ENCODE measurements around the gene SPACA9. TPM values are rescaled to one million over a fixed set of nuclear protein-coding genes. Genes with fewer than 3 reads are reported as not detected.

The SPACA9 gene
- polyA plus RNA-seq, 10 donors: 2.0 to 4.0 (median 2.7) TPM

DNA sequence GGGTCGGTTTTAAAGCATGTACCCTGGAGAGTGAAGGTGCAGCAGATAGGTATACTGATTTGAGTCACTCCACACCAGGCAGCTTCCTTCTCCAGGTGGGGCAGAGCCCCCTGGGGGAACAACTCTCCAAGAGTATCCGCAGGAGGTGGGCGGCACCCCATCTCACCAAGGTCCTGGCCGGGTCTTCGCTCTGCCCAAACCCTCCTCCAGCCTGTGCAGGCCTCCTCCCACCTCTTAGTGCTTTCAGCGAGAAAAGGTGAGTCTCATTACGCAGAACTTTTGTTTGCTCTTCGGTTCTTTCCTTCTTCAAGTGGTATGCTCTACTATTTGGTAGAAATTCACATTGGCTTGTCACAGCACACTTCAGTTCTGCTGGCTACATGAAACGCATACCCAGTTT lies 13.7 kb downstream of the SPACA9 start:
- no peak for DNase-seq

DNA sequence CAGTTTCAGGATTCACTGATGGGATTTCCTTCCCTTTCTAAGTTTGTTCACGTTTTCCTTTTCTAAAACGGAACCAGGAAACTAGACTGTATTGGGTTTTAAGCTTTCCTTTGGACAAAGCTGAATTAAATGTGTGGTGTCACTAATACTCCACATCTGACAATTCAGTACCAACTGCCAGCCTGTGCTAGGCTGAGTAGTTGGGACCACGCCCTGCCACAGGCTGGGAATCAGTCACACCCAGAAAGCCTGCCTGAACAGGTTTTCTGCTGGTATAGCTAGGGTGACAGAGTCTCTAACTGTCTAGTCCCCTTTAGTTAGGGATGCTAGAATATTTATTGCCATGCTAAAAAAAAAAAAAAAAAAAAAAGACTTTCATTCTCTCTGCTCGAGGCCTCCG lies 15.6 kb downstream of the SPACA9 start:
- peak in 1 of 3 donors; percentile 7 for DNase-seq

DNA sequence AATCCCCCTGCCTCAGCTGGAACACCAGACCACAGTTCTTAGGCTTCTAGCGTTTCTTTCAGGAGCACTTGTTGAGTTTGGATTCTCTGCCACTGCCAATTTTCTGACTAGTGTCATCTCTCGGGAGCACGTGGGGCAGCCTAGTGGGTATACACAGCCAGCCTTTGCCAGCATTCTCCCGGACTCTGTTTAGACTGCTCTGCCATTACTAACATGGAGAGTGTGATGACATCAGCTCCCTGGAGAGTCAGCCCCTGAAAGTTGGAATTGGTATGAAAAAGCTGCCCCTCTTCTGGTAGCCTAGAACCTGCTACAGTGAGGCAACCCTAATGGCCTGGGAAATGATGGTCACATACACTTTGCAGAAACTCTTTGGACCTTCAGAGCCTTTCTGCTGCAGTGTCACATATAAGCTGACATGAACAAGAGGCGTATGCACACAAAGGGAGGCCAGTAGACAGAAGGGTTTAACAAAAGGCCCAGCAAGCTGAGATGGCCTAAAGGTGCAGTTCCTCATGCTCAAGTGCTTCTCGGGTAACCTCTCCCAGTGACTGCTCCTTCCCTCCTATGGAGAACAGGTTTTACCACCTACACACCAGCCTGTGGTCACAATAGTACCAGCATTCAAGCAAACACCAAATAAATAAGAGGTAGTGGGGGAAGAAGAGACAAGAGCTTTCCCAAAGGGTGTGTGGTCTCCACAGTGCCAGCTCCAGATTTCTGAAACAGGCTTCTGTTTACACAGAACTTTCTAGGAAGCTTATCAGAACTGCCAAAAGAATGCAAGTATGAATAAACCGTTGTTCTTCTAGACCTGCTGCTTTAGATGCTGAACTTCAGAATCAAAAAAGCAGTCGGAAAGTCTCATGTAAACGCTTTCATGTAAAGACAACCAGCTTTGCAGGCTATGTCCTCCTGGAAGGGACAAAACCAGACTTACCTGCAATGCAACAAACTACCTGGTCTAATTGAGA lies 16.5 kb downstream of the SPACA9 start:
- no peak for DNase-seq

- no peak for DNase-seq
Observed at GRCh38 chr9:132896264-132896663, 17.6 kb downstream of the SPACA9 start.

- no peak for DNase-seq
Observed at GRCh38 chr9:132896906-132897305, 18.2 kb downstream of the SPACA9 start.

DNA sequence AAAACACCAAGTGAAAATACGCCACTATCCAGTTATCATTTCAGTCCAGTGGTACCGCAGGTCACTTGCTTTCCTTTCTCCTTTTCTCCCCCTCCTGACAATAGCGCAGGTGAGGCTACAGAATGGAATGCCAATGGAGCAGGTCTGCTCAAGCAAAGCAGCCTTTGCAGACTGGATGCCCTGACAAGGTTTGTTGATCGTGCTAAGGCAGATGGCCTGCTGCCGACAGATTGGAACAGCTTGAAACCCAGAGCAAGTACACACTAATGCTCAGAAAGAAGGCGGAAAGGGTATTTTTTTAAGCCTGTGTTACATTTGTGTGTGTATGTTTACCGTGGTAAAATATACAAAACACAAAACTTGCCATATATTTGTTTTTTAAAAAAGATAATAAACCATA lies 19.4 kb downstream of the SPACA9 start:
- no peak for DNase-seq

GRCh38 chr9:132901858-132902831 lies 23.4 kb downstream of the SPACA9 start:
- DNase-seq: peak; percentile 66 to 89 (median 87)

GRCh38 chr9:132903574-132904492 lies 25.1 kb downstream of the SPACA9 start:
- no peak for DNase-seq

GRCh38 chr9:132905726-132906125 lies 27.0 kb downstream of the SPACA9 start:
- DNase-seq: no peak

DNA sequence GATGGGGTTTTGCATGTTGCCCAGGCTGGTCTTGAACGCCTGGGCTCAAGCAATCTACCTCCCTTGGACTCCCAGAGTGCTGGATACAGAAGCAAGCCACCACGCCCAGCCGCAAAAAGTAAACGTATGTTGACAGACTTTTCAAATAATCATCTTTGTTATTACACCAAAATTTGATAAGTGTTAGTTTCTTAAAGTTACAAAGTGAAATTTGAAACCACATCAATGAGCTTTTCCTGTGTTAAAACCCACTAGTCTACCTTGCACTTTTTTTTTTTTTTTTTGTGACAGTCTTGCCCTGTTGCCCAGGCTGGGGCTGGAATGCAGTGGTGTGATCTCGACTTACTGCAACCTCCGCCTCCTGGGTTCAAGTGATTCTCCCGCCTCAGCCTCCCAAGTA lies 29.9 kb downstream of the SPACA9 start:
- DNase-seq: no peak

- no peak for DNase-seq
Observed at GRCh38 chr9:132909311-132909710, 30.6 kb downstream of the SPACA9 start.

DNA sequence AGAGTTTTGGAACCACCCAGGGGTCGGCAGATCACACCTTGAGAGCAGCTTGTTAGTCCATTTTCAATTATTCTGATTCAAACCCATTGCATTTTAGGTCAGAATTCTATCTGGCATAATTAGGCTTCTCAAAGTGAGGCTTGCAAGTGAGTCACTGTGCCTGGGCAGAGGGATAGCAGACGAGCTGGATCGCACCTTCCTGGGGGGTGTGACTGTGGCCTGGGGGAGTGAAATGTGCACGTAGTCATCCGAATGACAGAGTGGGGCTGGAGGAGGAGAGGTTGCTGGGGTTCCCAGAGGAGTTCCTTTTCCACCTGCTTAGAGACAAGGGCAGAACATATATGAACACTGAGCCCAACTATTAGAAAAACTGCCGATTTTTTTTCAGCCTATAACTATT lies 31.7 kb downstream of the SPACA9 start:
- DNase-seq: no peak

DNA sequence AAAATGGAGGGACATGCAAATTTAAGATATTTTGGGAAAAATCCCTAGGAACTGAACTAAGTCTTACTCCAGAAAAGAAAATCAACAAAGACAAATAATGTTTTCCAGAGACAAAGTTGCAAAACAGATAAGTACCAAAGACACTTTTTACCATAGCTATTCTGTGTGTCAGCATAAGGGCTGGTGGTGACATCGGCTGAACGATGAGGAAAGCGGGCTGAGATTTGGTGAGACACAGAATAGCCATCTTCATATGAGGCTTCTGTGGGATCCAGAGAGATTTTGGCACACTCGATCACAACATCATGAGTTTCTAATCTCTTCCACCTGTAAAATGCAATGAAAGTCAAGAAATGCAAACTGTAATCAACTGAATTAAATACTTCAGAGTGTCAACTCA lies 33.4 kb downstream of the SPACA9 start:
- DNase-seq: no peak

DNA sequence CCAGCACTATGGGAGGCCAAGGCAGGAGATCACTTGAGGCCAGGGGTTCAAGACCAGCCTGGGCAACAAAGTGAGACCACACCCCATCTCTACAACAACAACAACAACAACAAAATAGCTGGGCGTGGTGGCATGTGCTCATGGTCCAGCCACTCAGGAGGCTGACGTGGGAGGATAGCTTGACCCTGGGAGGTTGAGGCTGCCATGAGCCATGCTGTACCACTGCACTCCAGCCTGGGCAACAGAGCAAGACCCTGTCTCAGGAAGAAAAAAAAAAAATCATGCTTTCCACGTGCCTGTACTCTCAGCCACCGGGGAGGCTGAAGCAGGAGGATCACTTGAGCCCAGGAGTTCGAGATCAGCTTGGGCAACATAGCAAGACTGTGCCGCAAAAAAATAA lies 36.2 kb downstream of the SPACA9 start:
- DNase-seq: no peak

DNA sequence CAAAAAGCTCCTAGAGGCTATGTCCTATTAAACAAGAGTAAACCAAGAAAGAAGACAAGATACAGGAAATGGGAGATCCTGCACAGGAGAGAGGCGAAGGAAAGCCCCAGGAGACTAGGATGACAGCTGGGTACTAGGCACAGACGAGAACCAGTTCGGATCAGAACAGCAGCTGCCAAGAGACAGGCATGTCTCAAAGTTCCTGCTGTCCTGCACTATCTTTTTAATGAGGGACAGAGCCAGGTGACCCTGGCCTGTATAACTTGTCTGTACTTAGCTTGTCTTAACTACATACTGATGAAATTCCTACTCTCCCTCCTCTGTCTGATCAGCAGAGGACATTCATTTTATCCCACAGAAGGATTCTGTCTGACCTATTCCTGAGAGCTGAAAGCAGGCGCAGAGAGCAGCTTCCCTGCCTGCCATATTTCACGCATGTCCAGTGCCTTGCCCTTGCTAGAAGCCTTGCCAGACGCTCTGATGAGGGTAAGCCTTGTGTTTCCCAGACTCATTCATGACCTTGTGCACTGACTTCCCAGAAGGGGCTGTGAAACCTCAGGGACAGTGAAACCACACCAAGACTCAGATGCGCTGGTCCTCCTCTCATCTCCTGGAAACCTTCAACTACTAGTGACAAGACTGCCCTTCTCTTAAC lies 41.0 kb downstream of the SPACA9 start:
- peak; percentile 21 to 23 (median 22) for DNase-seq

DNA sequence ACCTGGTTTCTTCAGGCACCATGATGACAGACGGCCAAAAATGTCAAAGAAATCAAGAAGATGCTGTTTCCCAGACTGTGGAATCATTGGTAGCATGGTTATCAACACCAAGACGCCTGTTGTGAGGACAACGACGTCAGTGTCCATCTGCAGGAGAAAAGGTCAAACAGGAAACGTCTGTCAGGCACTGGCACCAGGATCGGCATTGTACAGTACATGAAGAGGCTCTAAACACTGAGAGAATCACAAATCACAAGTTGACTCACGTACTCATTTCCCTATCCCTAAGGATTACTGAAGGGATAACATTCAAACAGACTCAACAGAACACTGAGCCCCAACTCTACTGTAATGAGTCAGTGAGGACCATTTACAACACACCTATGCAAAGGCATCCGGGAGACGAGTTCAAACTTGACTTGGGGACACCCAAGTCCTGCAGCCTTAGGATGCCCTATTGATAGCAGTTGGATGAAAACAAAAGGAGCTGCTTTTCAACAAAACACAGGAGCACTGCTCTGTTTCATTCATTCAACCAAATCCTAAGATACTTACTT lies 44.7 kb downstream of the SPACA9 start:
- no peak for DNase-seq

DNA sequence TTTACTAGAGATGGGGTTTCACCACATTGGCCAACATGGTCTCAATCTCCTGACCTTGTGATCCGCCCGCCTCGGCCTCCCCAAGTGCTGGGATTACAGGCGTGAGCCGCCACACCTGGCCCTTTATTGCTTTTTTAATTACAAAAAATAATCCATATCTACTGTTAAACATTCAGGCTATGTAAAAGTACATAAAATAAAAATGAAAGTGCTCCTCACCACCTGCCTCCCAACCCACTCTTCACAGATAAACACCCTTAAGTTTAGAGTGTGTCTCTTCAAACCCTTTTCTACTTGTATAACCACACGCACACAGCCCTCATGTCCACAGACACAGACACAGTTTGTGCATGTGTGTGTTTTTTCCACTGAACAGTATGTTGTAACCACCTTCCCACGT lies 49.0 kb downstream of the SPACA9 start:
- DNase-seq: peak in 1 of 3 donors; percentile 16

- DNase-seq: no peak
Observed at GRCh38 chr9:132931178-132931735, 52.6 kb downstream of the SPACA9 start.

GRCh38 chr9:132935026-132935425 lies 56.3 kb downstream of the SPACA9 start:
- DNase-seq: no peak

DNA sequence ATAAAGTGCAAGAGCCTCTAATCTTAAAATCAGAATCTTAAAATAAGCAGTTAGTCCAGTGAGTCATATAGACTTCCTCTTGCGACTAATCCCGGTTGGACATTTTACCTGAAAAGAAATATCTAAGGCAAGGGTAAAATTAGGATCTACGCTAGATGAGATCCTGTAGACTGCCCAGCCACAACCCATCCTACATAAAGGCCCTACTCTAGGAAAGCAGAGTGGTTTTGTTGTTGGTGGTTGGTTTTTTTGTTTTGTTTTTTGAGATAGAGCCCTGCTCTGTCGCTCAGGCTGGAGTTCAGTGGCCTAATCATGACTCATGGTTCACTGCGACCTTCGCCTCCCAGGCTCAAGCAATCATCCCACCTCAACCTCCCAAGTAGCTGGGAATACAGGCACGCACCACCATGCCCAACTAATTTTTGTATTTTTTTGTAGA lies 58.8 kb downstream of the SPACA9 start:
- DNase-seq: no peak

All from muscle of back (tissue), 11 donors.